ENCODE results near the gene STXBP4. TPM values are rescaled to one million over a fixed set of nuclear protein-coding genes. Genes with fewer than 3 reads are reported as not detected.

The STXBP4 gene, protein sequence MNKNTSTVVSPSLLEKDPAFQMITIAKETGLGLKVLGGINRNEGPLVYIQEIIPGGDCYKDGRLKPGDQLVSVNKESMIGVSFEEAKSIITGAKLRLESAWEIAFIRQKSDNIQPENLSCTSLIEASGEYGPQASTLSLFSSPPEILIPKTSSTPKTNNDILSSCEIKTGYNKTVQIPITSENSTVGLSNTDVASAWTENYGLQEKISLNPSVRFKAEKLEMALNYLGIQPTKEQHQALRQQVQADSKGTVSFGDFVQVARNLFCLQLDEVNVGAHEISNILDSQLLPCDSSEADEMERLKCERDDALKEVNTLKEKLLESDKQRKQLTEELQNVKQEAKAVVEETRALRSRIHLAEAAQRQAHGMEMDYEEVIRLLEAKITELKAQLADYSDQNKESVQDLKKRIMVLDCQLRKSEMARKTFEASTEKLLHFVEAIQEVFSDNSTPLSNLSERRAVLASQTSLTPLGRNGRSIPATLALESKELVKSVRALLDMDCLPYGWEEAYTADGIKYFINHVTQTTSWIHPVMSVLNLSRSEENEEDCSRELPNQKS
- 9.4 TPM for total RNA-seq

DNA sequence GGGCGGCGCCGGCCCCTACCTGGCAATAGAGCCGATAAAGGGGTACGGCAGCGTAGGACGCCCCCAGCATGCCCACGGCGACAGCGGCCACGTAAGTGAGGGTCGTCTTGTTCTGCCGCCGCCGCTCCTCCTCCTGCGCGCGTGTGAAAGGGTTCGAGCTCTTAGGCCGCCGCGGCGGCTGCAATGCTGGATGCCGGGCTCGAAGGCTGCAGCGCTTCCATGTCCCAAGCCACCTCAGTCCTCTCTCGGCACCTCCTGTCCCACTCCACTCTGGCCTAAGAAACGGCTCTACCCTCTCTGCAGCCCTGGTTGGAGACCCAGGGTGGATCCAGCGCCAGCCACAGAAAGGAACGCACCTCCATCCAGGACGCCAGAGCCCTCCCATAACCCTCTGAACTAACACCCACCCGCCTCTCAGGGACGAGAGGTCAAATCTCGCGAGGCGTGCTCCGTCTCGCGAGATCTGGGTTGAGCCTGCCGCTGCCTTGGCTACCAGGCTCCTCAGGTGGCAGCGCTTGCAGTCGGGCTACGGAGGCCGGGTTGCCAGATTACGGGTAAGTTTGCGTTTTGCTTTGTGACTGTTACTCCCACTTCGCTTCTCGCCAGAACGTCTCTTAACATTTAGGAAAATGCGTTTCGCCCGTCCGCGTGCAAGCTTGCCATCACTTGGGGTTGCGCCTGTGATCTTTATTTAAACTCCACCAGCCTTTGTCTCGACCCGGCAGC, at the start of gene STXBP4, which contains the start of gene COX11:
Gene STXBP4, plus strand, starts transcription at position 504 of the 726 bp plus-strand sequence. CDS start 17,455 bp downstream, outside the sequence.
Gene COX11, minus strand, starts transcription at position 393 of the 726 bp plus-strand sequence. Its CDS starts 8 bp downstream, at position 385.
- peaks cover 0 to 9% (median 6%) of the 10 kb centered on the region in 3 donors for H3K36me3 ChIP-seq (ENCODE audit: control insufficient read depth in 3 of 3, insufficient read depth in 3 of 3, low read length in 3 of 3)

DNA sequence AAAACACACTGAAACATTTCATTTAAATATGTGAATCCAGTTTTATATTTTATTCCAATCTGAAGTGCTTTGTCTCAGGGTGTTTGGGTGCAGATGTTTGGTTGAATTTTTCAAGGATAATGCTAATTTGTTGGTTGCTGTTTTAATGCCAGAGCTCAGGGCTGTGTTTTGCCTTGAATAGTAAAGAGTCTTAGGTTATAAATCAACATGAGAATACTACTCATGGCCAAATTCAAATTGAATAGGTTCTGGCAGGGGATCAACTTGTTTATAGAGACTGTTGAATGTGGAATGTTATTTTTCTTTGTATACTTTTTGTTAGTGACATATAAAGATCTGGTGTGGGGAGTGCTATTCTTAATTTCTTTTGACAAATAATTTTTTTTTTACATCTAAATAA, 49.1 kb upstream of the STXBP4 start:
- H3K4me1 ChIP-seq (ENCODE audit: control insufficient read depth in 3 of 3, insufficient read depth in 3 of 3, low read length in 3 of 3): no peaks in the 10 kb centered on the region
- no peak overlapping the region for H3K4me3 ChIP-seq (ENCODE audit: low read length in 3 of 3)
- H3K27ac ChIP-seq (ENCODE audit: low read depth, low read length): no peak overlapping the region
- H3K9ac ChIP-seq (ENCODE audit: low read depth in 1 of 3, low read length in 3 of 3): no peak overlapping the region
- peaks cover 0 to 7% (median 0%) of the 10 kb centered on the region in 3 donors for H3K36me3 ChIP-seq (ENCODE audit: control insufficient read depth in 3 of 3, insufficient read depth in 3 of 3, low read length in 3 of 3)
- no peaks in the 10 kb centered on the region for H3K27me3 ChIP-seq (ENCODE audit: control insufficient read depth in 3 of 3, insufficient read depth in 3 of 3, low read length in 3 of 3)
- H3K9me3 ChIP-seq (ENCODE audit: control insufficient read depth in 3 of 3, low read length in 3 of 3): no peaks in the 10 kb centered on the region

More for the DNA sequence above, at the start of gene STXBP4, which contains the start of gene COX11:
- peaks cover 11 to 23% (median 11%) of the 10 kb centered on the region in 3 donors for H3K4me1 ChIP-seq (ENCODE audit: control insufficient read depth in 3 of 3, insufficient read depth in 3 of 3, low read length in 3 of 3)
- H3K9ac ChIP-seq (ENCODE audit: low read depth in 1 of 3, low read length in 3 of 3): peak within 1 kb of the TSS; percentile 93 to 94 (median 93)
- H3K9me3 ChIP-seq (ENCODE audit: control insufficient read depth in 3 of 3, low read length in 3 of 3): no peaks in the 10 kb centered on the region
- peak within 1 kb of the TSS; percentile 86 for H3K27ac ChIP-seq (ENCODE audit: low read depth, low read length)
- H3K27me3 ChIP-seq (ENCODE audit: control insufficient read depth in 3 of 3, insufficient read depth in 3 of 3, low read length in 3 of 3): no peaks in the 10 kb centered on the region
- H3K4me3 ChIP-seq (ENCODE audit: low read length in 3 of 3): peak within 1 kb of the TSS; percentile 93 to 98 (median 96)

DNA sequence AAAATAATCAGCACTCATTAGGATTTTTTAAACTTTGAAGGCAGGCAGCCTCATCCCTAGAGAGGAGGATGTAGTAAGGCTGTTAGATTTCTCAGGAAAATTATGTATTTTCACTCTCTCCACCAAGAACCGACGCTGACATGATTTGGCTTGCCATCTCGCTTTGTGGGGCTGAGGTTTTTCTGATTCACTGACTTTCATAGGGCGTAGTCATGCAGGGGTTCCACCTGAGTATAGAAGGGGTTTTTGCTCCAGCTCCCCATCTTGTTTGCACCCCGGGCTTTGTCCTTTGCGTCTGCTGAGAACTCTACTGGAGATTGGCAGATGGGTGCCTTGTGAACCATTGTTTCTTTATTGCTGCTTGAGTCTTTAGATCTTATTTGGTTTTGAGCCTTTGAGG, 47.7 kb upstream of the STXBP4 start:
- peaks cover 0 to 5% (median 0%) of the 10 kb centered on the region in 3 donors for H3K36me3 ChIP-seq (ENCODE audit: control insufficient read depth in 3 of 3, insufficient read depth in 3 of 3, low read length in 3 of 3)
- H3K4me1 ChIP-seq (ENCODE audit: control insufficient read depth in 3 of 3, insufficient read depth in 3 of 3, low read length in 3 of 3): no peaks in the 10 kb centered on the region
- no peak overlapping the region for H3K4me3 ChIP-seq (ENCODE audit: low read length in 3 of 3)

DNA sequence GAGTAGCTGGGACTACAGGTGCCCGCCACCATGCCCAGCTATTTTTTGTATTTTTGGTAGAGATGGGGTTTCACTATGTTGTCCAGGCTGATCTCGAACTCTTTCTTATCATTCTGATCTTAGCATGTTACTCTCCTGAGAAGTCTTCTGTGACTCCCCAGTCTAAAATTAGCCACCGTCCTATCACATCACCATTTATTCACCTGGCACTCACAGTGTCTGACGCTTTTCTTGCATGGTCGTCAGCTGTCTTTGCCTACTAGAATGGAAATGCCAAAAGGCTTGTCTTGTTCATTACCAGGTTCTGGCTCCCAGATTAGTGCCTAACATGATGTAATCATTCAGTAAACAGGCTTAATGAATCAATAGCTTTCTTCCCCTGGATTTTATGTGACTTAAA, 44.2 kb upstream of the STXBP4 start:
- no peak overlapping the region for H3K27ac ChIP-seq (ENCODE audit: low read depth, low read length)
- H3K9me3 ChIP-seq (ENCODE audit: control insufficient read depth in 3 of 3, low read length in 3 of 3): no peaks in the 10 kb centered on the region
- no peaks in the 10 kb centered on the region for H3K27me3 ChIP-seq (ENCODE audit: control insufficient read depth in 3 of 3, insufficient read depth in 3 of 3, low read length in 3 of 3)
- H3K4me1 ChIP-seq (ENCODE audit: control insufficient read depth in 3 of 3, insufficient read depth in 3 of 3, low read length in 3 of 3): no peaks in the 10 kb centered on the region
- no peak overlapping the region for H3K4me3 ChIP-seq (ENCODE audit: low read length in 3 of 3)
- H3K36me3 ChIP-seq (ENCODE audit: control insufficient read depth in 3 of 3, insufficient read depth in 3 of 3, low read length in 3 of 3): no peaks in the 10 kb centered on the region
- no peak overlapping the region for H3K9ac ChIP-seq (ENCODE audit: low read depth in 1 of 3, low read length in 3 of 3)

More for the DNA sequence above, 47.7 kb upstream of the STXBP4 start:
- H3K9ac ChIP-seq (ENCODE audit: low read depth in 1 of 3, low read length in 3 of 3): no peak overlapping the region
- no peaks in the 10 kb centered on the region for H3K27me3 ChIP-seq (ENCODE audit: control insufficient read depth in 3 of 3, insufficient read depth in 3 of 3, low read length in 3 of 3)
- H3K27ac ChIP-seq (ENCODE audit: low read depth, low read length): no peak overlapping the region
- no peaks in the 10 kb centered on the region for H3K9me3 ChIP-seq (ENCODE audit: control insufficient read depth in 3 of 3, low read length in 3 of 3)

DNA sequence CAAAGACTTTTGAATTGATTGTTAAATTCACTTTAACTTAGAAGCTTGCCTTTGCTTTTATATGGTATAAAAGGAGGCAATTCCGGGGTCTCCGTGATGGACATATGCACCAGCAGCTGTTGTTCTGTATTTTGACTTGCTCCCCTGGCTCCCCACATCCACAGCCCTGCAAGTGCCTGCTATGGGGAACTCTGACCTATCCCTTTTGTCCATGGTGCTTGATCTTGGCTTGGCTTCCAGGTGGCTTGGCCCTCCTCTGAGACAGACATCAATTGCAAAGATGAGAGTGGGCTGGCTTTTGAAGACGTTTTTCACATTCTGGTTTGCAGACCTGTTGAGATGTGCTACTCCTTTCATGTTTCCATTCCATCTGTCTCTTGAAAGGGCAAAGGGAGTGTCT, 41.0 kb upstream of the STXBP4 start:
- no peaks in the 10 kb centered on the region for H3K36me3 ChIP-seq (ENCODE audit: control insufficient read depth in 3 of 3, insufficient read depth in 3 of 3, low read length in 3 of 3)
- no peak overlapping the region for H3K4me3 ChIP-seq (ENCODE audit: low read length in 3 of 3)
- no peaks in the 10 kb centered on the region for H3K9me3 ChIP-seq (ENCODE audit: control insufficient read depth in 3 of 3, low read length in 3 of 3)
- no peaks in the 10 kb centered on the region for H3K27me3 ChIP-seq (ENCODE audit: control insufficient read depth in 3 of 3, insufficient read depth in 3 of 3, low read length in 3 of 3)
- no peak overlapping the region for H3K9ac ChIP-seq (ENCODE audit: low read depth in 1 of 3, low read length in 3 of 3)
- H3K27ac ChIP-seq (ENCODE audit: low read depth, low read length): no peak overlapping the region
- no peaks in the 10 kb centered on the region for H3K4me1 ChIP-seq (ENCODE audit: control insufficient read depth in 3 of 3, insufficient read depth in 3 of 3, low read length in 3 of 3)

DNA sequence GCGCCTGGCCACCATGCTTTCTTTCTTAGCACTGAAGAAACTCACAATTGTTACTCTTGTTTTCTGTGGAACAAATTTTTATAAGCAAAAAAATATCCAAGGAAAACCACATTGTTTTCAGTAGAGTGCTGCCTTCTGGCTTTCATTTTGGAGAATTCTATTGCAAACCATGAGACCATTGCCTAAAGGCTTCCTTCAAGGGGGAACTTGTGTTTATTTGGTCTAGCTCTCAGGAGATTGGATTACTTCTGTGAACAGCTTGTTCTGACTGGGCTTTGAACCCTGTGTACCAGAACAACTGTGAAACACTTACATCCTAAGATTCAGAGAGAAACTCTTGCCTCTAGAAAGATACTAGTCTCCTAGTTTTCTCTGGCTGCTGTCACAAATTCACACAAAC, 35.9 kb upstream of the STXBP4 start:
- H3K9me3 ChIP-seq (ENCODE audit: control insufficient read depth in 3 of 3, low read length in 3 of 3): no peaks in the 10 kb centered on the region
- no peak overlapping the region for H3K9ac ChIP-seq (ENCODE audit: low read depth in 1 of 3, low read length in 3 of 3)
- no peaks in the 10 kb centered on the region for H3K4me1 ChIP-seq (ENCODE audit: control insufficient read depth in 3 of 3, insufficient read depth in 3 of 3, low read length in 3 of 3)
- no peak overlapping the region for H3K27ac ChIP-seq (ENCODE audit: low read depth, low read length)
- no peaks in the 10 kb centered on the region for H3K27me3 ChIP-seq (ENCODE audit: control insufficient read depth in 3 of 3, insufficient read depth in 3 of 3, low read length in 3 of 3)
- H3K36me3 ChIP-seq (ENCODE audit: control insufficient read depth in 3 of 3, insufficient read depth in 3 of 3, low read length in 3 of 3): no peaks in the 10 kb centered on the region
- no peak overlapping the region for H3K4me3 ChIP-seq (ENCODE audit: low read length in 3 of 3)

DNA sequence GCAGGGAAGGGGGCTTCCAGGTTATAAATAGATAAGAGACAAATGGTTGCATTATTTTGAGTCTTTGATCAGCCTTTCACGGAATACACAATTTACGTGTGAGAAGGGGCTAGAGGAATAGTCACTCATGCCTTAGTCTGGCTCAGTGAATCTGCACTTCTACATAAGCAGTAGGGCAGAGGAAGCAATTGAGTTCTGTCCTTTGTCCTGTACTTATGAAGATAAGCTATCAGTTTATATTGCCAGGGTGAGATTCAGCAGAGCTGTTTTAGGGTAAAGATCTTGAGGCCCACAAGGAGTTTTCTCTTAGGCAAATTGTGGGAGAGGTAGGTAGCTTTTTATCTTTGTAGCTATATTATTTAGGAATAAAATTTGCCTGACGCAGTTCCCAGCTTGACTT, 34.6 kb upstream of the STXBP4 start:
- no peaks in the 10 kb centered on the region for H3K9me3 ChIP-seq (ENCODE audit: control insufficient read depth in 3 of 3, low read length in 3 of 3)
- no peaks in the 10 kb centered on the region for H3K36me3 ChIP-seq (ENCODE audit: control insufficient read depth in 3 of 3, insufficient read depth in 3 of 3, low read length in 3 of 3)
- H3K4me1 ChIP-seq (ENCODE audit: control insufficient read depth in 3 of 3, insufficient read depth in 3 of 3, low read length in 3 of 3): no peaks in the 10 kb centered on the region
- H3K9ac ChIP-seq (ENCODE audit: low read depth in 1 of 3, low read length in 3 of 3): no peak overlapping the region
- H3K27ac ChIP-seq (ENCODE audit: low read depth, low read length): no peak overlapping the region
- H3K27me3 ChIP-seq (ENCODE audit: control insufficient read depth in 3 of 3, insufficient read depth in 3 of 3, low read length in 3 of 3): no peaks in the 10 kb centered on the region
- H3K4me3 ChIP-seq (ENCODE audit: low read length in 3 of 3): no peak overlapping the region

DNA sequence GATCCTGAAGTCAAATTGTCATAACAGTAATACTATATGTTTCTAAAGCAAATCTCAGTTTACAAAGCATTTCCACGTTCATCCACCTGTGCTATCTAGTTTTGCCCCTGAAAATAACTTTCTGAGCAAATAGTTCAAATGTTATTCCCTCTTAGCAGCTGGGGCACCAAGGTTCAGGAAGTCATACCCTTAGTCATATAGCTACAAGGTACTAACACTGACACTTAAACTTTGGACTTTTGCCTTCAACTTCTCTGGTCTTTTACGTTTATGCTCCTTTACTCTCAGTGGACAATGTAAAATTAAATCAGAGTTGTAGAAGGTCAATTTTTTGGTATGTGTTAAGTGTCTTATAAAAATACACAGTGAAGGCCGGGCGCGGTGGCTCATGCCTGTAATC, 33.1 kb upstream of the STXBP4 start:
- Histone ChIP-seq H3K4me3 (ENCODE audit: low read length in 3 of 3) (no peak overlapping the region), H3K4me1 (ENCODE audit: control insufficient read depth in 3 of 3, insufficient read depth in 3 of 3, low read length in 3 of 3) (no peaks in the 10 kb centered on the region), H3K36me3 (ENCODE audit: control insufficient read depth in 3 of 3, insufficient read depth in 3 of 3, low read length in 3 of 3) (no peaks in the 10 kb centered on the region), H3K9ac (ENCODE audit: low read depth in 1 of 3, low read length in 3 of 3) (no peak overlapping the region), H3K27me3 (ENCODE audit: control insufficient read depth in 3 of 3, insufficient read depth in 3 of 3, low read length in 3 of 3) (no peaks in the 10 kb centered on the region), H3K9me3 (ENCODE audit: control insufficient read depth in 3 of 3, low read length in 3 of 3) (no peaks in the 10 kb centered on the region), H3K27ac (ENCODE audit: low read depth, low read length) (no peak overlapping the region)

DNA sequence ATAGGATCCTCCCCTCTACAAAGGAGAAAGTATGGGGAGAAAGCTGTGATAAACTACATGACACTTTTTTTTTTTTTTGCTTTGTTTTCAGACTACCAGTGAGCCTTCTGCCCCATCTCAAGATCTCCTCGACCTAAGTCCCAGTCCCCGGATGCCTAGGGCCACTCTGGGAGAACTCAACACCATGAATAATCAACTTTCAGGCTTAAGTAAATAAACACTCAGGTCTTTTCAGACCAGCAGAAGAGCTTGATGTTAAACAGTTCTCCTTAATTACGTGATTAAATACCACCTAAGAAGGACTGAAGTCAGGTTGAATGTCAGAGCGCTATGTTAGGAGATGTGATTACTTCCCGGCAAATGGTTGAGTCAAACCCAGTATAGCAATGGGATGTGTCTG, 31.5 kb upstream of the STXBP4 start:
- H3K9me3 ChIP-seq (ENCODE audit: control insufficient read depth in 3 of 3, low read length in 3 of 3): no peaks in the 10 kb centered on the region
- H3K36me3 ChIP-seq (ENCODE audit: control insufficient read depth in 3 of 3, insufficient read depth in 3 of 3, low read length in 3 of 3): no peaks in the 10 kb centered on the region
- no peak overlapping the region for H3K27ac ChIP-seq (ENCODE audit: low read depth, low read length)
- no peak overlapping the region for H3K4me3 ChIP-seq (ENCODE audit: low read length in 3 of 3)
- H3K4me1 ChIP-seq (ENCODE audit: control insufficient read depth in 3 of 3, insufficient read depth in 3 of 3, low read length in 3 of 3): no peaks in the 10 kb centered on the region
- no peaks in the 10 kb centered on the region for H3K27me3 ChIP-seq (ENCODE audit: control insufficient read depth in 3 of 3, insufficient read depth in 3 of 3, low read length in 3 of 3)
- H3K9ac ChIP-seq (ENCODE audit: low read depth in 1 of 3, low read length in 3 of 3): no peak overlapping the region

DNA sequence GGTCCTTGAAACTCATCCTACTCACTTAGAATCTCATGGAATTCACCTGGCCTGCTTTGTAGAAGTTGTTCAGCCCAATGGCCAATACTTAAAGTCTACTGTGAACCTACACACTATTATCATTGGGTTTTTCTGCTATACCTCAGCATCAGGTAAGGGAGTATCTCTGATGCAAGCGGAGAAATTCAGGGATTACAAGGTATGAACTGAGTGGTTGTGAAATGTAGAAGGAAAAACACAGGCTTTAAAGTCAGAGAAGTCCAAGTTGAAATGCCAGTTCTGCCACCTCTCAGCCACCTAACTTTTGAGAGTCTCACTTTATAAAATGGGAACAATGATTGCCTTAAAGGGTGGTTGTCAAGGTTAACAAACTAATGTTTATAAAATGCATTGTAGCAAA, 31.1 kb upstream of the STXBP4 start:
- no peak overlapping the region for H3K9ac ChIP-seq (ENCODE audit: low read depth in 1 of 3, low read length in 3 of 3)
- H3K27me3 ChIP-seq (ENCODE audit: control insufficient read depth in 3 of 3, insufficient read depth in 3 of 3, low read length in 3 of 3): no peaks in the 10 kb centered on the region
- H3K36me3 ChIP-seq (ENCODE audit: control insufficient read depth in 3 of 3, insufficient read depth in 3 of 3, low read length in 3 of 3): no peaks in the 10 kb centered on the region
- H3K4me1 ChIP-seq (ENCODE audit: control insufficient read depth in 3 of 3, insufficient read depth in 3 of 3, low read length in 3 of 3): no peaks in the 10 kb centered on the region
- no peak overlapping the region for H3K4me3 ChIP-seq (ENCODE audit: low read length in 3 of 3)
- no peak overlapping the region for H3K27ac ChIP-seq (ENCODE audit: low read depth, low read length)
- no peaks in the 10 kb centered on the region for H3K9me3 ChIP-seq (ENCODE audit: control insufficient read depth in 3 of 3, low read length in 3 of 3)

Data from skeletal muscle tissue (tissue), 4 donors.